ENCODE data around the gene CST7.

DNA sequence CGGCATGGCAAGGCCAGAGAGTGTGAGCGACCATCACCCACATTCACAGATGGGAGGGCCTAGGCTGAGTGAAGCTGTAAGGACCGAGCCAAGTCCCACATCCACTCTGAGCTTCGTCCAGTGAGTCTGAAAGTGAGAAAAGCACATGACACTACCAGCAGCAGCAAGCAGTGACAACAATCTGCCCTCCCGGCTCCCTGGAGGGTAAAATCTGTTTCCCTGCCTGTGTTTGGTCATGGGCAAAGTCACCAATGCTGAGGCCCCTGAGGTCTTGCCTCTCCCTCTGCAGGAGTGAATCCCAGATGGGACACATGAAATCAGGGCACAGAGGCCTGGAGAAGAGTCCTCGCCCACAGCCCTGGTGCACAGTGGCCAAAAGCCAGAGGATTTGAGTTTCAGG is 6.4 kb upstream of the CST7 start:
- TF ChIP-seq POLR2A (IDR thresholded peaks at IDR 0.05; ENCODE audit: extremely low read depth, insufficient read length): no peak
- TF ChIP-seq, protein P1, sequence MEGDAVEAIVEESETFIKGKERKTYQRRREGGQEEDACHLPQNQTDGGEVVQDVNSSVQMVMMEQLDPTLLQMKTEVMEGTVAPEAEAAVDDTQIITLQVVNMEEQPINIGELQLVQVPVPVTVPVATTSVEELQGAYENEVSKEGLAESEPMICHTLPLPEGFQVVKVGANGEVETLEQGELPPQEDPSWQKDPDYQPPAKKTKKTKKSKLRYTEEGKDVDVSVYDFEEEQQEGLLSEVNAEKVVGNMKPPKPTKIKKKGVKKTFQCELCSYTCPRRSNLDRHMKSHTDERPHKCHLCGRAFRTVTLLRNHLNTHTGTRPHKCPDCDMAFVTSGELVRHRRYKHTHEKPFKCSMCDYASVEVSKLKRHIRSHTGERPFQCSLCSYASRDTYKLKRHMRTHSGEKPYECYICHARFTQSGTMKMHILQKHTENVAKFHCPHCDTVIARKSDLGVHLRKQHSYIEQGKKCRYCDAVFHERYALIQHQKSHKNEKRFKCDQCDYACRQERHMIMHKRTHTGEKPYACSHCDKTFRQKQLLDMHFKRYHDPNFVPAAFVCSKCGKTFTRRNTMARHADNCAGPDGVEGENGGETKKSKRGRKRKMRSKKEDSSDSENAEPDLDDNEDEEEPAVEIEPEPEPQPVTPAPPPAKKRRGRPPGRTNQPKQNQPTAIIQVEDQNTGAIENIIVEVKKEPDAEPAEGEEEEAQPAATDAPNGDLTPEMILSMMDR (IDR thresholded peaks at IDR 0.05; ENCODE audit: low read depth, low read length): no peak
- TF ChIP-seq, protein P2, sequence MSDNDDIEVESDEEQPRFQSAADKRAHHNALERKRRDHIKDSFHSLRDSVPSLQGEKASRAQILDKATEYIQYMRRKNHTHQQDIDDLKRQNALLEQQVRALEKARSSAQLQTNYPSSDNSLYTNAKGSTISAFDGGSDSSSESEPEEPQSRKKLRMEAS (IDR thresholded peaks at IDR 0.05; ENCODE audit: low read depth, low read length): no peak

Data from NB4 (cell line).